Psoas muscle (tissue), 8 donors: ENCODE measurements around the gene ITCH. TPM values are rescaled to one million over a fixed set of nuclear protein-coding genes. Genes with fewer than 3 reads are reported as not detected.
A peak's percentile ranks its signal among the peaks of the same experiment; 100 is the strongest.

ENCODE experiments used
- ATAC-seq, 4 donors: fragments of 200-7000 bp; cut with Tn5 transposase; one replicate each; pipeline ENCODE4 v1.9.1; 2020; ENCODE audit warnings: moderate library complexity in 3 of 4, mild to moderate bottlenecking in 2 of 4
- DNase-seq, 2 donors: peaks; one replicate each; pipeline ENCODE4 v3.0.0-alpha.2; 2020
- H3K27ac ChIP-seq: fragments of 200-600 bp; one replicate; pipeline ENCODE4 v1.8.0; 2022
- H3K27me3 ChIP-seq, 3 donors: fragments of 200-600 bp in 1 of 3; one replicate each; pipeline versions ENCODE4 v1.6.1 to v1.8.0; 2013 to 2022; ENCODE audit warnings: low read length in 2 of 3, mild to moderate bottlenecking in 2 of 3, moderate library complexity in 1 of 3; ENCODE audit not compliant: insufficient read depth in 3 of 3
- H3K36me3 ChIP-seq, 2 donors: fragments of 200-600 bp in 1 of 2; one replicate each; pipeline versions ENCODE4 v1.6.1 to v1.8.0; 2013 to 2022; ENCODE audit warnings: low read depth in 1 of 2, mild to moderate bottlenecking in 1 of 2, moderate library complexity in 1 of 2; ENCODE audit not compliant: insufficient read depth in 1 of 2
- H3K4me1 ChIP-seq: fragments of 200-600 bp; one replicate; pipeline ENCODE4 v1.8.0; 2022
- H3K4me3 ChIP-seq: fragments of 200-600 bp; one replicate; pipeline ENCODE4 v1.8.0; 2022; ENCODE audit warnings: mild to moderate bottlenecking
- H3K9me3 ChIP-seq: fragments of 200-600 bp; one replicate; pipeline ENCODE4 v1.8.0; 2022
- CTCF ChIP-seq: fragments of 200-600 bp; IDR thresholded peaks from one replicate; pipeline ENCODE4 v1.8.0; 2022; ENCODE audit warnings: antibody characterized with exemption
- WGBS, 3 donors: extraction: QIAGEN DNeasy Blood & Tissue Kit; methylation state at CpG; one replicate each; pipeline versions ENCODE4 v1.1.6 to v1.1.7; 2013; 5-methylcytosine and 5-hydroxymethylcytosine counted together
- intact Hi-C, 2 donors: fragments of 100-400 bp; cut with DNase I; formaldehyde crosslinking; loops; one replicate each; pipeline versions ENCODE4 v1.11.0 to v1.14.2; 2022
- polyA plus RNA-seq, 3 donors: library from polyadenylated mRNA; stranded (reverse); fragments of 200-250 nt; gene quantifications; one replicate each; pipeline ENCODE4 v1.2.3, GENCODE V29; 2013
- total RNA-seq, 4 donors: library from RNA; stranded (reverse); fragmentation: NEBNext Ultra II Directional in 2 of 4; extraction: Animal tissue kit (Norgen Biotek cat#: 25700) in 2 of 4; gene quantifications; one replicate each; pipeline versions ENCODE4 v1.2.1 to v1.2.4, GENCODE V29; 2021 to 2023
- donor health status: healthy with polysubstance abuse.
- donor health status: DM: no; HTN: no; CAD: no; lungs with moderate emphysema.
- donor health status: Bipolar disorder and iron deficiency.
- donor health status: healthy.
- donor health status: DM: yes; HTN: yes; CAD: no.
- donor health status: DM: no; HTN: no; CAD: no.
- donor health status: DM: no; HTN: no; CAD: no.
- donor health status: DM: yes; HTN: yes; CAD: no.

ITCH gene
- total and polyA plus RNA-seq, 7 donors, result 10.1 to 50.3 (median 36.9) TPM

GRCh38 chr20:34388678-34389077, 25.6 kb downstream of the ITCH start:
- H3K4me1 ChIP-seq, result peaks cover 47% of the 10 kb centered on the region
- H3K4me3 ChIP-seq, result no peak overlapping the region
- no peaks in the 10 kb centered on the region for H3K27me3 ChIP-seq
- intact Hi-C loops, result no loop called here
- ATAC-seq, result no peak
- H3K9me3 ChIP-seq, result no peaks in the 10 kb centered on the region
- TF ChIP-seq CTCF, result no peak
- no peak for DNase-seq
- H3K36me3 ChIP-seq, result peaks cover 0 to 15% of the 10 kb centered on the region in 2 donors
- H3K27ac ChIP-seq, result peak overlapping the region; percentile 17
- WGBS, 3 donors, result 94 to 97% (median 94%) methylated on average over 2 of the region's 2 CpGs

- H3K4me1 ChIP-seq, result peaks cover 47% of the 10 kb centered on the region
- H3K4me3 ChIP-seq, result no peak overlapping the region
- DNase-seq (no peak), ATAC-seq (no peak)
- H3K36me3 ChIP-seq, result peaks cover 2 to 22% of the 10 kb centered on the region in 2 donors
- H3K27ac ChIP-seq, result no peak overlapping the region
- intact Hi-C loops, result no loop called here
- WGBS, 3 donors, result 83 to 90% (median 86%) methylated on average over 2 of the region's 2 CpGs
- TF ChIP-seq CTCF, result no peak
- H3K9me3 ChIP-seq, result no peaks in the 10 kb centered on the region
- no peaks in the 10 kb centered on the region for H3K27me3 ChIP-seq
Measured at GRCh38 chr20:34389206-34389953, 26.3 kb downstream of the ITCH start.

GRCh38 chr20:34389954-34390555, 27.0 kb downstream of the ITCH start:
- intact Hi-C loops, result no loop called here
- TF ChIP-seq CTCF, result no peak
- Histone ChIP-seq H3K36me3 (peaks cover 2 to 28% of the 10 kb centered on the region in 2 donors), H3K4me1 (peaks cover 47% of the 10 kb centered on the region), H3K9me3 (no peaks in the 10 kb centered on the region), H3K27me3 (no peaks in the 10 kb centered on the region), H3K4me3 (no peak overlapping the region), H3K27ac (no peak overlapping the region)
- WGBS, 3 donors, result 96 to 98% (median 98%) methylated on average over 3 of the region's 3 CpGs
- ATAC-seq (peak in 1 of 4 donors; percentile 12), DNase-seq (no peak)

- H3K36me3 ChIP-seq, result peaks cover 2 to 55% of the 10 kb centered on the region in 2 donors
- ATAC-seq (no peak), DNase-seq (no peak)
- no peak overlapping the region for H3K4me3 ChIP-seq
- intact Hi-C loops, result no loop called here
- peaks cover 2% of the 10 kb centered on the region for H3K4me1 ChIP-seq
- H3K9me3 ChIP-seq, result no peaks in the 10 kb centered on the region
- no peaks in the 10 kb centered on the region for H3K27me3 ChIP-seq
- WGBS, 3 donors, result 92 to 96% (median 96%) methylated on average over 5 of the region's 5 CpGs
- H3K27ac ChIP-seq, result no peak overlapping the region
- no peak for TF ChIP-seq CTCF
Measured at GRCh38 chr20:34396408-34396807, 33.3 kb downstream of the ITCH start.
